Stimulated activated CD4-positive, alpha-beta T cell treated with anti-CD3 and anti-CD28 coated beads, Interleukin-4, amount 100 ng/mL, for 1 hour (primary cell): Measurements from ENCODE around the gene NDUFS6.

Source experiments
- DNase-seq: peaks from one replicate; pipeline ENCODE4 v3.0.0-alpha.2; 2020

Gene NDUFS6

DNA sequence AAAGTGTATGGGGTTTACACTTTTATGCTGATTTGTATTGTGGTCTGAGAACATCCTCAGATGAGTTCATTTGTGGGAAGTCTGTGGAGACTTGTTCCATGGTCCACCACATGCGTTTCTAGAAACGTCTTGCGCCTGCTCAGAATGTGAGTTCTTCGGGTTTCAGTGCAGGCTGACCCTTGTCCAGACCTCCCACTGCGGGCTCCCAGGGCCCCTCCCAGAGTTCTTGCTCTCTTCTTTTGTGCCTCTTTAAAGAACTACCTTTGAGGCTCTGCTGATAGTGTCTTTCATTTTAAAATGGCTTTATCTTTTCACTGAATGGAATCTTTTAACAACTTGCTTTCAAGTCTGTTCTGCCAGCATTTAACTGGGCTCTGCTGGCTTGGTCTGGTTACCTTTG is 17.6 kb downstream of the NDUFS6 start:
- no peak for DNase-seq

DNA sequence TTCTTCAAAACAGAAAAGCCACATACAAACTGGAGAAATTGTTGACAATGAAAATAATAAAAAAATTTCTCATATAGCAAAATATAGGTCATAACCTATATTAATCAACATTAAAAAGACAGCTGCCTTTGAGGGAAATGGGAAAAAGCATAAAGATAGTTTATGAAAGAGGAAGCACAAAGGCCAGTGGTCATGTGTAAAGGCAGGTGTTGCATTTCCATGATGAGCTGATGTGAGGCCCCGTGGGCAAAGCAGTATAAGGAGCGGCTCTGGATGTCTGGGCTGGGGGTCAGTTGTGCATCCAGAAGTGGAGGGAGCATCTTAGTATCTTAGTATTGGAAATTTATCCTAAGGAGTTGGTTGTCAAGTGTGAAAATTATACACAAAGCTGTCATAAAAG is 18.3 kb downstream of the NDUFS6 start:
- no peak for DNase-seq

DNA sequence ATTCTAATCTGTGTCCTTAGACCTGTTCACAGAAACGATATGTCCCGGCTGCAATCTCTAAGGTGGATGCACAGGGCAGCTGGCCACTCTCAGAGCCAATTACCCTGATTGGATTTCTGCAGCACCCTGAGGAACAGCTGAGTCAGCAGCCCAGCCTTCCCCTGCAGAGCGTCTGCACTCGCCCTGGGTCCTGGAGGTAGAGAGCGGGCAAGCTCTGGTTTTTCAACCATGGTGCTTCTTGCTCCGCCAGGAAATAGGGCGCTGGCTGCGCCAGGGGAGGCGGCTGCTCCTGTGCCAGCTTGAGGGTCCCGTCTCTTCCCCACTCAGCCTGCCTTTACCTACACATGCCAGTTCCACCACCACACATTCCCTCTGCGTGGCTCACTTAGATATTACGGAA is 19.2 kb downstream of the NDUFS6 start:
- no peak for DNase-seq

DNA sequence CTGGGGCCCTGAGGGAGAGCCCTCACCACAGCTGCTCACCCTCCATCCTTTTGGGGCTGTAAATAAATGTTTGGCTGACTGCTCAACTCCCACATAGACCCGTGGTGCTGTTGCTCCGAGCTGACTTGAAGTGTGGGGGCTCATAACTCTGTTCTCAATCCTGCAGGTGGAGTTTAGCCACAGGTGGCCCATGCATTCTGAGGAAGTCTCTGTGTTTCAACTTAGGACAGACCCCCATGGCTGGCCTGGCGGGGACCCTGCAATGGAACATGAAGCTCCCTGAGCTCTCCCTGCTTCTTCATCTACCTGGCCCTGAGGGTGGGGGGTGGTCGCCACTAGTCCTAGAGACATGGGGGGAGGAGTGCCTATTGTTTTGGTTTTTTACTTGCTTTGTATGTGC is 19.7 kb downstream of the NDUFS6 start:
- no peak for DNase-seq

DNA sequence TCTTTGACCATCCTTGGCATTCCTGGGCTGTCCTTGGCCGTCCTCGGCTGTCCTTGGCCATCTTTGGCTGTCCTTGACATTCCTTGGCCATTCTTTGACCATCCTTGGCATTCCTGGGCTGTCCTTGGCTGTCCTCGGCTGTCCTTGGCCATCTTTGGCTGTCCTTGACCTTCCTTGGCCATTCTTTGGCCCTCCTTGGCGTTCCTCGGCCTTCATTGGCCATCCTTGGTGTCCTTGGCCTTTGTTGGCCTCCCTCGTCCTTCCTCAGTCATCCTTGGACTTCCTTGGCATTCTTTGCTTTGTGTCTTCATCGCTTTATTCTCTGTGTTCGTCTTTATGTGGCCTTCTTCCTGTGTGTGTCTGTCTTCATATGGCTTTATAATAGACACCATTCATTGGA is 20.7 kb downstream of the NDUFS6 start:
- no peak for DNase-seq

DNA sequence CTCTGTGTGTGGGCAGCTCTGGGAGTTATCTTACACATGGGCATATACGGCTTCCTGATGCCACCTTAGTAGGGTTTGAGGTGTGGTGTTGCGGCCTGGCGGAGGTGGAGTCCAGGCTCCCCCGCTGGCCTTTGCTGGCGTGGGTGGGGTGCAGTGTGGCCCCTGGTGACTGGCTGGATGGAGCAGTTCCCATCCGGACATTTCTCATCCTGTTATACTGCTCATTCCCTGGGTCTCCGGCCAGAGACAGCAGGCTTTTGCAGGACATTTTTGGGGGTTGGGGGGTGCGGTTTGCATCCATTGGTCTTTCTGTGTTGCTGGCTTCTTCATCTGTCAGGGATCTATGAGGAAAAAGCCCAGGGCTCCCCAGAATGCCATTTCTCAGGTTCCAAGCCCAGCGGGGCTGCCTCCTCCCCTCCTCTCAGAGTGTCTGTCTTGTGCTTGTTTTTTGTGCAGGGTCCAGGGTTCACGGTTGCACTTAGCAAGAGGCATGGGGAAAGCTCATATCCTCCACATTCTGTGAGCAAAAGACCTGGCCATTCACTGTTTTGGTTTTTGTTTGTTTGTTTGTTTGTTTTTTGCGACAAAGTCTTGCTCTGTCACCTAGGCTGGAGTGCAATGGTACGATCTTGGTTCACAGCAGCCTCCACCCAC is 22.3 kb downstream of the NDUFS6 start:
- no peak for DNase-seq

DNA sequence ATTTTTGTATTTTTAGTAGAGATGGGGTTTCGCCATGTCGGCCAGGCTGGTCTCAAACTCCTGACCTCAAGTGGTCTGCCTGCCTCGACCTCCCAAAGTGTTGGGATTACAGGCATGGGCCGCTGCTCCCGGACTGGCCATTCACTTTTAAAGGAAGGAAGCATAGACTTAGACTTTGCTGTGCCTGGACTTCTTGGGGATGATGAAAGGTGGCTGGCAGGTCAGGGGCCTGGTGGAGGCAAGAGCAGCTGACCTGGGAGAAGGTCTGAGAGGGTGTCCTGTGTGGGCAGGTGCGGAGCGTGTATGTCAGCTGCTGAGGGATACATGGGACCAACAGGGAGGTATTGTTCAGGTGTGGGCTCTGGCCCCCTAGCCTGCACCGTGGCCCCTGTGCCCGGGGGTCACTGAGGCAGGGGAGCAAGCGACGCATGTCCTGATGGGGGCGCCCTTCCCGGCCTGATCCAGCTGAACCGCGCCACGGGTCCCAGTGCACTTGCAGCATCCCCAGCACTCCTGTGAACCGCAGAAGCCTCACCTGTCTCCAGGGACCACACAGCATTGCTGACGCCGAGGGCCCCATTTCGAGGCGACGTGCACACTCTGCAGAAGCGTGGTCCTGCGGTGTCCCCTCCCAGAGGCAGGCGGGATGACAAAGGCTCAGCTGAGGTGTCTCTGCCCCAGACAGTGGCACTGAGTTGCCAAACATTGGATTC is 23.1 kb downstream of the NDUFS6 start:
- no peak for DNase-seq

DNA sequence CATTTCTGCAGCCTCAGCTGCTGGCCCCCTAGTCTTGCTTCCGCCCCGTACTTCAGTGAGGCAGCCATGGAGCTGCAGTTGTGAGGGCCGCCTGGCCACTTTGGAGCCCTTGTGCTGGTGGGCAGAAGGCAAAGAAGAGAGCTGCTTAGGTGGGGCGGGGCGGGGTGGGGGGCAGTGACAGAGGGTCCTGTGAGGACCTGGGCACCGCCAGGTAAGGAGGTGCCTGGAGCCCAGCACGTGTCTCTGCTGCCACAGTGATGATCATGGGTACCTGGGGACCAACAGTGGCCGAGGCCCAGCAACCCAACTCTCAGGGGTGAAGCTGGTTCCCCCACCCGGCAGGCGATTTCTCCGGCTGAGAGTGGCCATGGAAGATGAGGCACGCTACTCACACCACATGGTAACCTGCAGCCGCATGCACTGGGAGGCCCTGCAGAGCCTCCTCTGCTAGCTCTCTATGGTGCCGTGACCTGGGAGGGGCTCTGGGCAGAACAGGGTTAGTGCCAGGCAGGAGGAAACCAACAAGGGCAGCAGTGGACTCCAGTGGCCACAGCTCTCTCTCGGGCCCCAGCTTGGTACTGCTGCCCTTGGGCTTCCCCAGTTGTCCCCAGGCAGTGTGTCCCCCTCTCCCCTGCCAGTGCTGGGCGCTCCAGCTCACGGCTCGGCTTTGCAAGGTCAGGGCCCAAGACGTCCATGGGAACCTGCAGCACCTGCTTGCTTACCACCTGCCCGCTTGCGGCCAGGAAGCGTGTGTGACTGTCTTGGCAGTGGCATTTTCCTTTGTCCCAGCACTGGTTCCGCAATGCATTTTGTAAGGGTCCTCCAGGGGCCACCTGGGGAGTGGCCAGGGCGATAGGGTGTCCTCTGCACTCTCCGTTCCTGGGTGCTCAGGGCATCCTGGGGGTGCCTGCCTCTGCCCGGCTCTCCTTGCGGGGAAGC is 24.0 kb downstream of the NDUFS6 start:
- no peak for DNase-seq

DNA sequence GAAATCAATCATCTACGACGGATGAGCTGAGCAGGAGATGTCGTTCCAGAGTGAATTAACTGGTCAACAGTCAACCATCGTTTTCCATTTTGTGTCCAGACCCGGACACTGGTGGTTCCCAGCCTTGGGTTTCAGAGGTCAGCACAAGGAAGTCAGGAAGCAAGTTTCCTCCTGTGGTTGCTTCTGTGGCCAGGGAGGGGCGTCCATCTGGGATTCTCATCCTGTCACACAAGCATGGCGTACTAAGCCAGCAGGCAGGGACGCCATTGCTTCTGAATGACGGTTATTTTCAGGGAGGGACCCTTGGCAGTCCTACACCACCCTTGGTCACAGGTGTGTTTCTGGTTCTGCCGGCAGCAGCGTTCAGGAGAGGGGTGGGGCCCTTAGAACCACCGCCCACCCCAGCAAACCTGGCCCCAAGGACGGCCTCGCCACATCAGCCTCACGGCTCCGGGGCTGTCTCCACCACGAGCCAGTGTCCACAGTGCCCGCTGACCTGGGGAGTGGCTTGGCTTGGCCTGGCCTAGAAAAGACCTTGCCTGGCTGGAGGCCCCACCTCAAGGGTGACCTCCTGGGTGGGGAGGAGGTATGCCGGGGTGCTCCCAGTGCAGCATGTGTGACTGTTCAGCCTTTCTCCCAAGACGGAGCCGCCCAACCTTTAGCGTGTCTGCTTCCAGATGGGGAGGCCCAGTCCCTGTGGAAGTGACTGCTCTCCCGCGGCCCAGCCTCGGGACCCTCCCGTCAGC is 25.2 kb downstream of the NDUFS6 start:
- DNase-seq: no peak

DNA sequence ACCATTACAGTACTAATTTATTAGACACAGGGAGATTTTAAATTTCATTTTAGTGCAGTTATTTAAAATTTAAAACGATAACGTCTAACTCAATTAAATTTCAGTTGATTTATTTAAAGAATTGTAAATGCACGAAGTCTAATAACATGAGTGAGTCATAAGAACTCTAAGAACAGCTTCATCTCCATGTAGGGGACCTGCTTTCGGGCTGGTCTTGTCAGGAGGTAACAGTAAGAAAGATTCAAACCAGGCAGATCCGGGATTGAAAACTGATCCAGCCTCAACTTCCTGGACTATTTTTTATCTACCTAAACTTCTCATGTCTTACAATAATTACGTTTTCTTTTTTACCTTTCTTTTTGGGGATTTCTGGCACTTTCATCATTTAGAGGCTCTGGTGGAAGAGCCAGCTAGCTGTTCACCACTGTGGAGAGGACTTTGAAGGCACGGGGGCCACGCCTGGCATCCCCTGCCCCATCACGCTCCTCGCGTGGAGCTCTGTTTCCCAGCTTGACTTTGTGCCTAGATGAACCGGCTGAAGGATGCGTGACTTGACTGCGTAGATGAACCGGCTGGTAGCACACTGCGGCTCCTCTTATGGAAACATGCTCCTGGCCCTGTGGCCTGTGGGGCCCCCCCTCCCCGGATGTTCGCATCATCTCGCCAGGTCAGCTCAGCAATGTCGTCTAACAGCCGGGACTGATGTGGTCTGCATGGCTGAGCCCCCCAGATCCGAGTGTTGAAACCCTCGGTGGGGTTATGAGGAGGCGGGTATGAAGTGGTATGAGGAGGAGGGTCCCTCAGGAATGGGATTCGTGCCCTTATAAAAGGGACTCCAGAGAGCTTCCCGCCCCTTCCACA is 26.0 kb downstream of the NDUFS6 start:
- no peak for DNase-seq

DNA sequence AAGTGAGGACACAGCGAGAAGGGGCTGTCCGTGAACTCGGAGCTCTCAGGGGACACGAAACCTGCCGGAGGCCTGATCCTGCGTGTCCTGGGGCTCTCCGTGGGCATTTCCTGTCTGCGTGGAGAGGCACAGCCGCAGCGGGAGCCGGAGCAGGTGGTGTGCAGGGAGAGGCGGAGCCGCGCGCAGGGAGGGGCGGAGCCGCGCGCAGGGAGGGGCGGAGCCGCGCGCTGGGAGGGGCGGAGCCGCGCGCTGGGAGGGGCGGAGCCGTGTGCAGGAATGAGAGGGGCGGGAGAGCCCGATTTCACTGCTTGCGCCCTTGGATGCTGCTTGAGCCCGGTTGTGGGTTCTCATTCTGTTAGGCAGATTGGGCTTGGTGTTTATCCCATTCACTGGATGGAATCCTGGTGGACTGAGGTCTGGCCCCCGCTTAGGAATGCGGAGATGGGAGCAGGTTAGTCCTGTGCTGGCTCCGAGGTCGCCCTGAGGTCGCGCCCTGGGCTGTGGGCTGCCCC is 26.7 kb downstream of the NDUFS6 start:
- DNase-seq: peak; percentile 17

DNA sequence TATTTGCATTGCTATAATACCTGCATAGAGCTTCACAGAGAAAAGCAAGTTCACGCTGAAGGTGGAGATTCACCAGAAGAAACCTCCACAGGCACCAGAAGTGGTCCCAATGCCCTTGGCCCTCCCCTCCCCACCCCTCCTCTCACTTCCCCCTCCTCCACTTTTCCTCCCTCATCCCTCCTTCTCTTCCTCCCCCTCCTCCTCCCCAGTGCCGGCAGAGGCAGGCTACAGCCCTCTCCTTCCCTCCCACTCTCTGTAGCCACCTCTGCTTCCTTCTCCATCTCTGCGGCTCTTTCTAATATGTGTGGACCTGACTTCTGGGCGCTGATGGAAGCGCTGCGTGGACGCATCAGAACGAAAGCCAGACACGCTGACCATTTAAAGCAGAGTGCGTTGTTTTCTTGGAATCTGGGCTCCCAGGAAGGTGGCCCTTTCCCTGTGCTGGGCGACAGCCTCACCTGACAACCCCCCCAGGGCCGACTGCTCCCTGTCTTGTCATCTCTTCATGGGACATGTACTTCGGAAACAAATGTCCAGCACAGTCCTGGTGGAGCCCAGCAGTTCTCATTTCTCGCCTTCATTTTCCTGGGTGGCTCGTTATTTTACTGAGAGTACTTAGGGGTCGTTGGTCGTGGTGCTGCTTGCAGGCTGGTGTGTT is 29.5 kb downstream of the NDUFS6 start:
- DNase-seq: no peak

DNA sequence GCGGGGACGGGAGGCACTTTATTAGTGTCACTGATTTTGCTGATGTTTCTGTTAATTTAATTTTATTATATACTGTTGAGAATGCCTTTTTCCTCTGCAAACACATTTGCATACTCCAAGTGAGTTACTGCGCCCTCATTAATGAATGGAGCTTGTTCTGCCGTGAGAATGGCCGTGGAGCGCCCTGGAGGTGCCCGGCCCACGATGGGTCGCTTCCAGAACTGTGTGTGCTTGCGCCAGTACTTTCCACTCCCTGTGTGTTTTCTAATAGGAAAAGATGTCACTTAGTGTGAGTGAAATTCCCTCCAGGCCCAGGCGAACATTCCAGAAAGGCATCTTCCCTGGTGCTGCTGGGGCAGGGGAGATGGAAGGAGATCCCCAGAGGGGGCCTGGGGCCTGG is 30.1 kb downstream of the NDUFS6 start:
- no peak for DNase-seq

DNA sequence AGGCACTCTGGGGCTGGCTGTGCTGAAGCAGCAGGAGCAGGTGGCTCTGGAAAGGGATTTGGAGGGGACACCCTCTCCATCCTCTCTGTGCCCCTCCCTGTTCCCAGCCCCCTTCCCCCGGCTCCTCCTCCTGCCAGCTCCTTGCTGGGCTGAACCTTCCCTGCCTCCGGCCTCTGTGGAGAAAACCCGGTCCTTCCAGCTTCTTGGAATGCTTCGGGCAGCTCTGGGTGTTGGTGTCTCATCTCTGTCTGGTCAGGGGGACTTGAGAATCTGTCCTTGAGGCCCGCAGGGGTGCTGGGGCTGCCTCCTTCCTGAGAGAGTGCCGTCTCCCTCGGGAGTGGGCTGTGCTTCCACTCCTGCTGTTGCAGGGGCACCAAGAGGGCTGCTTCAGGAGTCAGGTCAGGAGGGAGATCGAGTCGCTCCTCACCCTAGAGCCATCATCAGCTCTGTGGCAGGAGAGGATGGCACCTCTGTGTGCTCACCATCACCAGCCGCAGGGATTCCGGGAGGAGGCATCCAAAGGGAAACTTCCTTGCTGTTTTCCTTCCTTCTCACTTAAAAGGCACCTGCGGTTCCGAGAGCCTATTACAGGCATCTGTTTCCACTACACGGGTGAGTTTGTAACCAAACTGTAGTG is 30.6 kb downstream of the NDUFS6 start:
- no peak for DNase-seq

DNA sequence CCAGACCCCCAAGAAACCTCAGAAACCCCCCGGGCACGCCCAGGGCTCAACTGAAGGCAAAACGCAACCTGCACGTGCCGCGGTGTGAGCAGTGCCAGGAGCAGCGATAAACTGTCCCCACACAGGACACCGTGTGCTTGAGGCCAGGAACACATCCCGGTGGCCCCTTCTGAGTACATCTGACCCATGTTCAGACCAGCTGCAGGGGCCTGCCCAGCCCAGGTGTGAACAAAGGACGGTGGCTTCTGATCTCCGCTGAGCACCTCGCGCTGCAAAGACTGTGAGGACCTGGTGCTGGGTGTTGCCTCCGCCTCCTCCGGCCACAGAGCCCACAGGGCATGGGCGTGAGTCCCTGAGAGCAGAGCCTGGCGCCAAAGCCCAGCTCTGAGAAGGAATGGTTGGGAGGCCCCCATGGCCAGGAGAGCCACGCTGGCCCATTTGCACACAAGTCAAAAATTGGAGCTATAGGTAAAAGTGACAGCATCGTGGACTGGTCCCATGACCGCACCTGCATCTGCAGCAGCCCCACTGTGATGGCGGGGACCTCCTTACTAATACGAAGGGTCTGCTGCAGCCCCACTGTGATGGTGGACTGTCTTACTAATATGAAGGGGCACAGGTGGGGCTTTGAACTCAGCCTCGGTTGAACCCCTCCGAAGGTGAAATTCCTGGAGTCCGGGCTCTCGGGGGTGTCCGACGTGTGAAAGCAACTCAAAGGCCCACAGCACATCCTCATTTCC is 31.5 kb downstream of the NDUFS6 start:
- DNase-seq: no peak

DNA sequence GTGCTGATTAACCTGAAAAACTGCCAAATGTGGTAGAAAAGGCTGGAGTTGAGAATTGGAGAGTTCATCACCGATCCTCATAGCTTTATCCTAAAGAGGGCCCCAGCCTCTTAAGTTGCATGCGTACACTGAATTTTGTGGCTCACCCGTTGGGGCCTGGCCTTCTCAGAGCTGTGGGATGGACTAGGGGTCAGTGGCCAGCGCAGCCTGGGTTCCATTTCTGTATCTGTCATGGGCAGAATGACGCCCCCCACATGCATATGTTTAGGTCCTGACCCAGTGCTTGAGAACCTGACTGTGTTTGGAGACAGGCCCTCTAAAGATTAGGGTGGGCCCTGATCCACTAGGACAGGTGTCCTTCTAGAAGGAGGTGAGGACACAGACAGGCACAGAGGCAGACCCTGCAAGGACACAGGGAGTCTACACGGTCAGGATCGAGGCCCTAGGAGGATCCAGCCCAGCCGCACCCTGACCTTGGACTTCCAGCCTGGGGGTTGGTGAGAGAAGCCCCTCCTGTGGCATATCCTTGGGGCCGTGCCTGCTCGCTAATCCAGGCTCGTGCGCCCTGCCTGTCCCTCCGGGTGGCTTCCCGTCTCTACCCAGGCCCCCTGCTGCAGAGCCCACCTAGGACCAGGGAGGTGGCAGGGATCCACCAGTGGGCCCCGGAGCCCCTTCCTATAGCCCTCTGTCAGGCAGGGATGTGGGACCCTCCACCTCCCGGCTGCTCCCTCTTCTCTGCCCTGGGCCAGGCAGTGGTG is 32.2 kb downstream of the NDUFS6 start:
- no peak for DNase-seq

DNA sequence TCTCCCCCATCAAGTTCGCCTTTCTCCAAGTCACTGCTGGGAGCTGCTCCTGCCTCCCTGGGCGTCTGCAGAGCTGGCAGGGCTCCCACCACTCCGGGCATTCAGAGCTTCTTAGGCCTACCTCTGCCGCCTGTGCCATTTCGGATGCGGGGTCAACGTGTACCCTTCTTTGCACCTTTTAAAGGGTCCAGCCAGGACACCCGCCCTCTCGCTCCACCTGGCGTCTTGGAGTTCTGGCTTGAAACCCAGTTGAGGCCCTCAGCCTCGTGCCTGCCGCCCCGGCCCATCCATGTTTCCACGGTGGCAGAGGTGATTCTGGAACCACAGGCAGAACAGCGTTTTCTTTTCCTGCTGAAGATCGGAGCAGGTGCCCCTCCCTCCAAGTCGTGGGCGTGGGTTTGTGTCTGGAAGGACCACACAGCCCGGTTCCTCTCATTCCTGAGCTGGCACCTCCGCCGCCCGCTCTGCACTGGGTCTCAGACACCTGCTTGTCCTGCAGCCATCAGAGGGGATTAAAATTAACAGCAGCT is 32.9 kb downstream of the NDUFS6 start:
- no peak for DNase-seq

DNA sequence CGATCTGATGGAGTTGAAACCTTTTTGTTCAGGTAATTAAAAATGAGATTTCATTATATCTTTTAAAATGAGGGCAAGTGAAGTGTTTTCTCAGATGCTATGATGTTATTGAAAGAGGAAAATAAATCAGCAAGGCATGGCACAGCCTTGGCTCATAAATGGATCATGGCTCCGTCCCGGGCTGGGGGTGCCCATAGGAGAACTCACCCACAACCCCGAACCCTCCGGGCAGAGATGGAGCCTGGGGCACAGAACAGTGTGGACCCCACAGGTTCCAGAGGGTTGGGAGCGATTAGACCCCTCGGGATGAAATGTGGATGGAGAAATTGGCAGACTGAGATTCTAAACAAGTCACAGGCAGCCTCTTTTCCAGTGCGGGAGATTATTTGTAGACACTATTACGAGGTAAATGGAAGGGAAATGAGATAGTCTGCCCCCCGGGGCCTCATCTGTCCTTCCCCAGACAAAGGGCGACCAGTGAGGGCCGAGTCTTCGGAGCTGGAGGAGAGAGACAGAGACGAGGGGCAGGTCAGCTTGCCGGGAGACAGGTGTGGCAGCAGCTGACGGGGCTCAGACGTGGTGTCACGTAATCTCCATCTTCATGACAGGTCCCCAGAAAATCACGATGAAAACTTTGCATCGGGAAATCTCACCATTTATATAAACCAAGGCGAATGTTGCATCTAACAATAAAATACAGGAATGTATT is 33.7 kb downstream of the NDUFS6 start:
- no peak for DNase-seq
